H1 (cell line): Measurements from ENCODE around the gene FMNL1. TPM values are rescaled to one million over a fixed set of nuclear protein-coding genes. Genes with fewer than 3 reads are reported as not detected.

Experiments used
- ATF2 ChIP-seq: IDR thresholded peaks from 2 replicates; pipeline ENCODE4 v1.6.1; 2012; ENCODE audit warnings: low read length, inconsistent platforms
- CBX5 ChIP-seq: fragments of 300-800, 300-1000 bp; sonication (generic); IDR thresholded peaks from 2 replicates; pipeline ENCODE4 v1.7.1; 2016; ENCODE audit warnings: antibody characterized with exemption, low read length, low read depth
- CHD7 ChIP-seq: fragments of 300-600 bp; sonication (generic); IDR thresholded peaks from 2 replicates; pipeline ENCODE4 v1.7.1; 2012; ENCODE audit warnings: low read length, moderate library complexity, mild to moderate bottlenecking, inconsistent platforms; ENCODE audit not compliant: insufficient replicate concordance
- CTCF ChIP-seq, 3 experiments: IDR thresholded peaks; 1 replicate in 2 of 3; 2 replicates in 1 of 3; pipeline versions ENCODE4 v1.5.1 to v1.6.1; 2011; ENCODE audit warnings: low read length in 3 of 3, mild to moderate bottlenecking in 3 of 3, inconsistent platforms in 2 of 3, low read depth in 1 of 3, moderate library complexity in 1 of 3; ENCODE audit not compliant: insufficient read depth in 1 of 3; ENCODE audit errors: control extremely low read depth in 1 of 3
- NRF1 ChIP-seq: IDR thresholded peaks from 2 replicates; pipeline ENCODE4 v1.6.1; 2011; ENCODE audit warnings: mild to moderate bottlenecking, low read depth, low read length, improper control_type of control experiment
- TAF7 ChIP-seq: optimal IDR thresholded peaks from 2 replicates; pipeline ENCODE3; 2011; ENCODE audit warnings: low read depth, mild to moderate bottlenecking, inconsistent platforms, low read length, moderate library complexity, borderline replicate concordance
- TEAD4 ChIP-seq: IDR thresholded peaks from 2 replicates; pipeline ENCODE4 v1.6.1; 2012; ENCODE audit warnings: low read depth, low read length, inconsistent platforms, mixed read lengths
- polyA plus RNA-seq, 7 experiments: library from polyadenylated mRNA; depleted of rRNA in 3 of 7; stranded (reverse) in 5 of 7; unstranded in 2 of 7; fragments of >200 nt in 5 of 7; fragments of 200-250 nt in 2 of 7; gene quantifications; 1 replicate in 5 of 7; 2 replicates in 1 of 7; 4 replicates in 1 of 7; pipeline versions ENCODE4 v1.2.1 to v1.2.3, GENCODE V29; 2011 to 2013; ENCODE audit warnings: missing spikeins in 2 of 7, mixed read lengths in 2 of 7
- total RNA-seq: library from RNA; stranded (reverse); fragmentation: NEBNext Ultra II Directional; extraction: Animal tissue kit (Norgen Biotek cat#: 25700); gene quantifications from 2 replicates; pipeline ENCODE4 v1.2.1, GENCODE V29; 2021

The FMNL1 gene
- total and polyA plus RNA-seq, 2 of the 8 experiments (the other 6 are each of a cell fraction or from before 2014, with no cell fraction given), result 2.5 to 8.6 TPM

- TF ChIP-seq CHD7 (no peak), CTCF (IDR thresholded peaks at IDR 0.05; ENCODE audit: control extremely low read depth in 1 of 3, insufficient read depth in 1 of 3, low read depth in 1 of 3, low read length in 3 of 3) (no peak), CBX5 (no peak), TEAD4 (no peak), ATF2 (no peak), NRF1 (no peak), TAF7 (no peak)
These were observed 35.4 kb downstream of the FMNL1 start (continued) for GRCh38 chr17:45257115-45257514.
